IPS DF 6.9 (cell line): ENCODE results near the gene BSPH1.
A peak's percentile ranks its signal among the peaks of the same experiment; 100 is the strongest.
"Not testable (repeated sequence)": the region's sequence is repeated elsewhere in the genome, so short reads cannot be mapped to it uniquely, and the experiment has no call there.

Experiments
- DNase-seq: peaks from one replicate; pipeline ENCODE4 v3.0.0-alpha.2; 2013; ENCODE audit warnings: low read depth, low spot score
- H3K27ac ChIP-seq: one replicate; pipeline ENCODE4 v1.5.1; 2013; ENCODE audit warnings: low read length, control low read depth
- H3K27me3 ChIP-seq: 2 replicates; pipeline ENCODE4 v1.6.1; 2013; ENCODE audit warnings: mild to moderate bottlenecking, low read length; ENCODE audit not compliant: control insufficient read depth, insufficient read depth
- H3K36me3 ChIP-seq: 2 replicates; pipeline ENCODE4 v1.6.1; 2013; ENCODE audit warnings: low read length; ENCODE audit not compliant: control insufficient read depth, insufficient read depth
- H3K4me1 ChIP-seq: 2 replicates; pipeline ENCODE4 v1.6.1; 2013; ENCODE audit warnings: low read length; ENCODE audit not compliant: control insufficient read depth, insufficient read depth
- H3K4me3 ChIP-seq: 2 replicates; pipeline ENCODE4 v1.5.1; 2013; ENCODE audit warnings: mild to moderate bottlenecking, low read length
- H3K9me3 ChIP-seq: 2 replicates; pipeline ENCODE4 v1.6.1; 2013; ENCODE audit warnings: low read length, inconsistent platforms; ENCODE audit not compliant: control insufficient read depth, insufficient read depth
- WGBS: extraction: QIAGEN DNeasy Blood & Tissue Kit; methylation state at CpG from one replicate; pipeline ENCODE4 v1.1.7; 2013; ENCODE audit warnings: mixed read lengths, missing lambda C conversion rate; ENCODE audit not compliant: insufficient read length, insufficient coverage; 5-methylcytosine and 5-hydroxymethylcytosine counted together

The BSPH1 gene

DNA sequence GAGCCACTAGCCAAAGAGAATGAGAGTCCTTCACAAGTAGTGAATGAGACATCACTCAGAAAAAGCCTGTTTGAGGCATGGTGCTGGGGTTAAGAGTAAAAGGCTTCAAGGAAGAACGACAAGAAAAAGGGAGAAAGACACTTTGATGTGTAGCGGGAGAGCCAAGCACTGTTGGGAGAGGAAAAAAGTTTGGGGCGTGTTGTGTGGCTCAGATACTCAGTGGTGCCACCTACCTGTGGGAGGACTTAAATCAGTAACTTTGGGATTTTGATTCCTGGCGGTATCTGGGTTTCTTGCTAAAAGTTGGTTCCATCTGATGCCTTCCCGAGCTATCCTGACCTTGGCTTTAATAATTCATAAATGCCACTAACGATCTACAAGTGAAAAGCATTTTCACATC, 14.8 kb upstream of the BSPH1 start:
- Histone ChIP-seq H3K36me3 (no peaks in the 10 kb centered on the region), H3K27me3 (no peaks in the 10 kb centered on the region), H3K9me3 (no peaks in the 10 kb centered on the region), H3K27ac (no peak overlapping the region), H3K4me3 (no peak overlapping the region), H3K4me1 (0 out of 2 replicates have a peak, but pooled peaks cover 1% of the 10 kb centered on the region)
- DNase-seq: peak; percentile 20
- WGBS: no CpG with 5 or more reads among the region's 6 CpGs

DNA sequence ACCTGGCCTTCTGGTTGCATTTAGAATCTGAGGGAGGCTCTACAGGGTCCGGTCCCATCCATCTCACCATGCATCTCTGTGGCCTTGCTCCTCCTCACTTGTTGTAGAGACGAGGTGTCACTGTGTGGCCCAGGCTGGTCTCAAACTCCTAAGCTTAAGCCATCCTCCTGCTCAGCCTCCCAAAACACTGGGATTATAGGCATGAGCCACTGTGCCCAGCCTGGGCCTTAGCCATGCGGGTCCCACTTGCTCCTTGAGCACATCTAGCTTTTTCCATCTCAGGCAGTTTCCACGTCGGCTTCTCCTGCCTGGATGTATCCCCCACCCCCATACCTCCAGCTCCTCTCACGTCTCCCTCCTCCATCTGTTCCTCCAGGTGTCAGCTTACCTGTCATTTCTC, 12.3 kb upstream of the BSPH1 start:
- WGBS: no CpG with 5 or more reads among the region's 6 CpGs
- H3K4me1 ChIP-seq: 0 out of 2 replicates have a peak, but pooled peaks cover 1% of the 10 kb centered on the region
- H3K27ac ChIP-seq: no peak overlapping the region

DNA sequence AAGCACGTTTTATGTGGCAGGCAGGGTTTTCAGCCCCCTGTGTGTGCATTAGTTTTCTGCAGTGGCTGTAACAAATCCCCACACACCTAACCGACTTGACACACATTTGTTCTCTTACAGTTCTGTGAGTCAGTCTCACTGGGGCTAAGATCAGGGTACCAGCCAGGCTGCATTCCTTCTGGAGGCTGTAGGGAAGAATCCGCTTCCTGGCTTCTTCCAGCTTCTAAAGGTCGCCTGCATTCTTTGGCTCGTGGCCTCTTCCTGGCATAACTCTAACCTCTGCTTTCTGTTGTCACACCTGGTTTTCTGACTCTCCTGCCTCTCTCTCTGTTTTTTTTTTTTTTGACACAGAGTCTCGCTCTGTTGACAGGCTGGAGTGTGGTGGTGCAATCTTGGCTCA, 8.9 kb upstream of the BSPH1 start:
- no CpG with 5 or more reads among the region's 6 CpGs for WGBS
- Histone ChIP-seq H3K27ac (no peak overlapping the region), H3K27me3 (no peaks in the 10 kb centered on the region), H3K4me1 (0 out of 2 replicates have a peak, but pooled peaks cover 1% of the 10 kb centered on the region), H3K4me3 (no peak overlapping the region), H3K36me3 (no peaks in the 10 kb centered on the region), H3K9me3 (no peaks in the 10 kb centered on the region)
- DNase-seq: no peak

More for the DNA sequence above, 12.3 kb upstream of the BSPH1 start:
- H3K27me3 ChIP-seq: no peaks in the 10 kb centered on the region
- DNase-seq: no peak
- H3K4me3 ChIP-seq: no peak overlapping the region
- H3K36me3 ChIP-seq: no peaks in the 10 kb centered on the region
- H3K9me3 ChIP-seq: no peaks in the 10 kb centered on the region

DNA sequence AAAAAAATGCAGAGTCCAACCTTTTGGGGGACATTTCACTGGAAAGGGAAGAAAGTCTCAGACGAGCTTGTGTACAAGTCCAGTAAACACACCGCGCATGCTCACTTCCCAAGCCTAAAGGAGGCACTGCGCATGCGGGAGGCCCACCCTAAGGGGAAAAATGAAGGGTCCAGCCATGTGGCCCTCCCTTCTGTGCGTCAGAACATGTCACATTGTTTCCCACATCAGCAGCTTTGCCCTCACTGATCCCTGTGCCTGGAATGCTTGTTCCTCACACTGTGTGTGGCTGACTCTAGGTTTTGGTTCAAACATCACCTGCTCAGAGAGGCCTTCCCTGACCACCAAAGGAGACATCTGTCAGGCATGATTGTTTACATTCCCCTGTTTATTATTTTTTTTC, 6.8 kb upstream of the BSPH1 start:
- no peaks in the 10 kb centered on the region for H3K27me3 ChIP-seq
- DNase-seq: no peak
- no peaks in the 10 kb centered on the region for H3K9me3 ChIP-seq
- no peaks in the 10 kb centered on the region for H3K36me3 ChIP-seq
- WGBS: no CpG with 5 or more reads among the region's 6 CpGs
- no peak overlapping the region for H3K4me3 ChIP-seq
- H3K4me1 ChIP-seq: no peaks in the 10 kb centered on the region
- H3K27ac ChIP-seq: no peak overlapping the region

DNA sequence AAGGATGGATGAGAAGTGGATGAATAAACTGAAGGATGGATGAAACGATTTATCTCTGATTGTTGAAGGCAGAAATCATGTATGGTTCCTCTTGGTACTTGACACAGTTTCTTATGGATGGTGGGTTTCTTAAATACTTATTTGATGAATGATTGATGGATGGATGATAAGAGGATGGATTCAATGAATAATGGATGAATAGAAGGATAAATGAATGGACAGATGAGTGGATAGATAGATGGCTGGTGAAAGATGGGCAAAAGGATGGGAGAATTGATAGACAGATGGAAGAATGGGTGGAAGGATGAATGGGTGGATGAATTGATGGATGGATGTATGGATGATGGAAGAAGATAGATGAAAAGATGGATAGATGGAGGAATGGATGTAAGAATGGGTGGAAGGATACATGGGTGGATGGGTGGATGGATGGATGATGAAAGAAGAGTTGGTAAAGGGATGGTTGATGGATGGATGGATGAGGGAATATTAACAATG, 4.3 kb upstream of the BSPH1 start:
- H3K27ac ChIP-seq: no peak overlapping the region
- H3K4me1 ChIP-seq: no peaks in the 10 kb centered on the region
- no peak overlapping the region for H3K4me3 ChIP-seq
- DNase-seq: no peak
- no peaks in the 10 kb centered on the region for H3K9me3 ChIP-seq
- H3K36me3 ChIP-seq: no peaks in the 10 kb centered on the region
- no CpG with 5 or more reads among the region's 1 CpG for WGBS
- no peaks in the 10 kb centered on the region for H3K27me3 ChIP-seq

DNA sequence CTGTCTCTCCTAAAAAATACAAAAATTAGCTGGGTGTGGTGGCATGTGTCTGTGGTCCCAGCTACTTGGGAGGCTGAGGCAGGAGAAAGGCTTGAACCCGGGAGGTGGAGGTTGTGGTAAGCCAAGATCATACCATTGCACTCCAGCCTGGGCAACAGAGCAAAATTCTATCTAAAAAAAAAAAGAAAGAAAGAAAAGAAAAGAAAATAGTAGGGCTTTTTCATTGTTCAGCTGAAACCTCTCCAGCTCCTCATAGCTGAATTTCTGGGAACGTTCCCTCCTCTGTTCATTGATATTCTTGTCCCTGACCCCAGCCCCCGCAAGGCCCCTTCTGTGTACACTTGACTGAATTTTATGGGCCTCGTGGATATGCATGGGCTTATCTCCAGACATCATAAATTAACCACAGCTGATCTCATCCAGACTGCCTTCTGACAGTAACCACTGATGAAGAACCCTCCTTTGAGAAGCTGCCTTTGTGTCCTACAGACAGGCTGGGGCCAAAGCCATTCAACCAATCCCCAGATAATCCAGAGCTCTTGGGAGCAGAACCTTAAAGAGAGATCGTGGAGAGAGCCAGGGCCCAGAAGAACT, 2.3 kb upstream of the BSPH1 start, which contains the start of gene ELSPBP1:
Gene ELSPBP1, plus strand, starts transcription at position 424 of the 594 bp plus-strand sequence. CDS start 14,036 bp downstream, outside the sequence.
- no peak within 1 kb of the TSS for H3K4me3 ChIP-seq
- H3K36me3 ChIP-seq: no peaks in the 10 kb centered on the region
- H3K9me3 ChIP-seq: no peaks in the 10 kb centered on the region
- no peak for DNase-seq
- no peaks in the 10 kb centered on the region for H3K4me1 ChIP-seq
- WGBS: no CpG with 5 or more reads among the region's 5 CpGs
- H3K27ac ChIP-seq: no peak within 1 kb of the TSS
- no peaks in the 10 kb centered on the region for H3K27me3 ChIP-seq

DNA sequence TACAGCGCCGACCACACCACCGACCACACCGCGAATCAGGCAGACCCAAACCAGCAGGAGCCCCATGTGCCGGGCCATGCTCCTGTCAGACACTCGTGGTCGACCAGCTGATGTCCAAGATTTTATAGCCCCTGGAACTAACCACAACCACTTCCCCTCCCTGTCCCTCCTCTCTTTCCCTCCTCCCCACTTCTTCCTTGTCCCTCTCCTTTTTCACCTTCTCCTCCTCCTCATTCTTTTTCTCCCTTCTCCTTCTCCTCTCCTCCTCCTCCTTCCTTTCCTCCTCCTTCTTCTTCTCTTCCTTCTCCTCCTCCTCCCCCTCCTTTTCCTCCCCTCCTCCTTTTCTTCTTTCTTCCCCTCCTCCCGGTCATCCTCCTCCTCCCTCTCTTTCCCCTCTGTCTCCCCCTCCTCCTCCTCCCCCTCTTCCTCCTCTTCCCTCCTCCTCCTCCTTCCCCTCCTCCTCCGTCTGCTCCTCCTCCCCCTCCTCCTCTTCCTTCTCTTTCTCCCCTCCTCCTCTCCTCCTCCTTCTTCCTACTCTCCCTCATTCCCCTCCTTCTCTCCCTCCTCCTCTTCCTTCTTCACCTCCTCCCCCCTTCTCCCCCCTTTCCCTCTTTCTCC, 670 bp downstream of the BSPH1 start:
- Histone ChIP-seq H3K4me3 (no peak overlapping the region), H3K27ac (no peak overlapping the region), H3K9me3 (no peaks in the 10 kb centered on the region), H3K4me1 (no peaks in the 10 kb centered on the region), H3K36me3 (no peaks in the 10 kb centered on the region), H3K27me3 (no peaks in the 10 kb centered on the region)
- no CpG with 5 or more reads among the region's 10 CpGs for WGBS
- DNase-seq: no peak

DNA sequence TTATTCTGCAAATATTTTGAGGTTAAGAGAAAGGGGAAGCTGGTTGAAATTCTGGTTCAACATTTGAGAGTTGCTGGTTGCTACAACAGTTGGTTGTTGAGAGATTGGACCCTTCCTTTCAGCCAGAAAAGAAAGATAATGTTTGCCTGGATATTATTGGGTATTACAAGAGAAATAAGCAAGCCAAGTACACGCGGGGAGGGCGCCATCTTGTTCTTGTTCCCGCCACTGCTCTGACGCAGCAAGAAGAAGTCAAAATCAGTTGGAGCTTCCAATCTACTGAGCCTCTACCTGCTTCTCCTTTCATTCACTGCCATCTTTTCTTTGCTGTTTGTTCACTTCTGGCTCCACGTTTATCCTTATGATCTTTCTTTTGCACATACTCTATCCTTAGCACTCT, 18.4 kb downstream of the BSPH1 start:
- no peaks in the 10 kb centered on the region for H3K27me3 ChIP-seq
- 0 out of 2 replicates have a peak, but pooled peaks cover 2% of the 10 kb centered on the region for H3K9me3 ChIP-seq
- no peak for DNase-seq
- H3K4me1 ChIP-seq: no peaks in the 10 kb centered on the region
- no peaks in the 10 kb centered on the region for H3K36me3 ChIP-seq
- WGBS: no CpG with 5 or more reads among the region's 6 CpGs
- no peak overlapping the region for H3K27ac ChIP-seq
- no peak overlapping the region for H3K4me3 ChIP-seq

DNA sequence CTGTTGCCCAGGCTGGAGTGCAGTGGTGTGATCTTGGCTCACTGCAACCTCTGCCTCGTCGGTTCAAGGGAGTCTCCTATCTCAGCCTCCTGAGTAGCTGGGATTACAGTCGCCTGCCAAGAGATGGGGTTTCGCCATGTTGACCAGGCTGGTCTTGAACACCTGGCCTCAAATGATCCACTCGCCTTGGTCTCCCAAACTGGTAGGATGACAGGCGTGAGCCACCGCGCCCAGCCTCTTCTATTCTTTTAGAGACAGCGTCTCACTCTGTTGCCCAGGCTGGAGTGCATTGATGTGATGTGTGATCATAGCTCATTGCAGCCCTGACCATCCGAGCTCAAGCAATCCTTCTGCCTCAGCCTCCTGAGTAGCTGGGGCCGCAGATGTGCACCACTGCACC, 36.0 kb downstream of the BSPH1 start:
- not testable (repeated sequence) for H3K27me3 ChIP-seq, H3K36me3 ChIP-seq, H3K27ac ChIP-seq, H3K9me3 ChIP-seq, H3K4me3 ChIP-seq, H3K4me1 ChIP-seq, DNase-seq
- WGBS: no CpG with 5 or more reads among the region's 11 CpGs

DNA sequence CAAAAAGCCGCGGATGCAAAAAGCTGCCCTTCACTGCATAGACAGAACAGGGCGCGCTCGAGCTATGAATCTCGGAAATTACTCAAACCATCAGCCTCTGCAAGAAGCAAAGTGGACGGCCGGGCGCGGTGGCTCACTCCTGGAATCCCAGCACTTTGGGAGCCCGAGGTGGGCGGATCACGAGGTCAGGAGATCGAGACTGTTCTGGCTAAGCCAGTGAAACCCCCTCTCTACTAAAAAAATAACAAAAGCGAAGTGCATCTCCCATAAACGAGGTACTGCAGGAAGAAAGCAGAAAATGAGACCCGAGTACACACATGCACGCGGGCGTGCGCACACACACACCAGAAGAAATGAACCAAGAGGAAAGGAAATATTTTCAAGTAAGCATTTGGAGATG, 39.8 kb downstream of the BSPH1 start:
- no CpG with 5 or more reads among the region's 21 CpGs for WGBS
- not testable (repeated sequence) for H3K36me3 ChIP-seq, DNase-seq, H3K27me3 ChIP-seq, H3K4me1 ChIP-seq, H3K9me3 ChIP-seq, H3K4me3 ChIP-seq, H3K27ac ChIP-seq
